MM.1S (cell line): Measurements from ENCODE around the gene WDFY3.

Source experiments
- EZH2 ChIP-seq: fragments of 300-600 bp; sonication (generic); optimal IDR thresholded peaks from 2 replicates; pipeline ENCODE3; 2017; ENCODE audit warnings: low read depth, mild to moderate bottlenecking, antibody characterized with exemption, low read length, mixed read lengths
- EZH2phosphoT487 ChIP-seq: fragments of 300-600 bp; sonication (generic); IDR thresholded peaks from 2 replicates; pipeline ENCODE4 v1.6.1; 2018; ENCODE audit warnings: antibody characterized with exemption, low read length
- TF ChIP-seq, protein P1 (sequence below): fragments of 300-600 bp; sonication (generic); IDR thresholded peaks from 2 replicates; pipeline ENCODE4 v1.5.1; 2016; ENCODE audit warnings: antibody characterized with exemption, low read length, mixed read lengths

DNA sequence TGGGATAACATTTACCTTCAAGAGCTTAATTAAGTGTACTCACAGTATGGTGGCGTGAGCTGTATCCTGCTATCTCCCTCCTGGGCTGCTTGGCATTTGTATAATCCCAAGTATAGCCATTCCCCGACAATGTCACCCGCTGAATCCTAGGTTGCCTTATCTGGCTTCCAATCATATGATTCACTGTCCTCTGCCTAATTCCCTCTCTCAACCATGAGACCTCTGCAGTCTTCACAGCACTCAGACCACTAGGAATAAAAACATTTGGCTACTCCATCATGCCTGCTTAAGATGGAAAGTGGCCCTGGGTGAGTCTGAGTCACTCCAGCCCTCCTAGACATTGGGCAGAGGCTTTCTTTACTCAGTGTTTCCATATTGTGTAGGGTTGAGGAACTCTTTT lies 28.9 kb upstream of the WDFY3 start:
- TF ChIP-seq, protein P1, sequence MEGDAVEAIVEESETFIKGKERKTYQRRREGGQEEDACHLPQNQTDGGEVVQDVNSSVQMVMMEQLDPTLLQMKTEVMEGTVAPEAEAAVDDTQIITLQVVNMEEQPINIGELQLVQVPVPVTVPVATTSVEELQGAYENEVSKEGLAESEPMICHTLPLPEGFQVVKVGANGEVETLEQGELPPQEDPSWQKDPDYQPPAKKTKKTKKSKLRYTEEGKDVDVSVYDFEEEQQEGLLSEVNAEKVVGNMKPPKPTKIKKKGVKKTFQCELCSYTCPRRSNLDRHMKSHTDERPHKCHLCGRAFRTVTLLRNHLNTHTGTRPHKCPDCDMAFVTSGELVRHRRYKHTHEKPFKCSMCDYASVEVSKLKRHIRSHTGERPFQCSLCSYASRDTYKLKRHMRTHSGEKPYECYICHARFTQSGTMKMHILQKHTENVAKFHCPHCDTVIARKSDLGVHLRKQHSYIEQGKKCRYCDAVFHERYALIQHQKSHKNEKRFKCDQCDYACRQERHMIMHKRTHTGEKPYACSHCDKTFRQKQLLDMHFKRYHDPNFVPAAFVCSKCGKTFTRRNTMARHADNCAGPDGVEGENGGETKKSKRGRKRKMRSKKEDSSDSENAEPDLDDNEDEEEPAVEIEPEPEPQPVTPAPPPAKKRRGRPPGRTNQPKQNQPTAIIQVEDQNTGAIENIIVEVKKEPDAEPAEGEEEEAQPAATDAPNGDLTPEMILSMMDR, result no peak
- no peak for TF ChIP-seq EZH2phosphoT487
- TF ChIP-seq EZH2, result no peak
